SKM-1 treated with dmso at 0.1 percent for 144 hours (cell line): ENCODE data around the gene ZNF124.

Experiments used
- DNase-seq: peaks from one replicate; lab custom pipeline; 2025; ENCODE audit not compliant: unreplicated experiment; lab: John Stamatoyannopoulos, UW

Gene ZNF124

GRCh38 chr1:247113733-247114271 lies 58.0 kb downstream of the ZNF124 start:
- no peak for DNase-seq

- no peak for DNase-seq
Observed at GRCh38 chr1:247113094-247113497, 58.7 kb downstream of the ZNF124 start.

- DNase-seq: no peak
Observed at GRCh38 chr1:247112479-247112781, 59.4 kb downstream of the ZNF124 start.

GRCh38 chr1:247111700-247112478 lies 59.9 kb downstream of the ZNF124 start:
- DNase-seq: no peak

- no peak for DNase-seq
Observed at GRCh38 chr1:247111259-247111699, 60.5 kb downstream of the ZNF124 start.

- no peak for DNase-seq
Observed at GRCh38 chr1:247110627-247111258, 61.1 kb downstream of the ZNF124 start.

- no peak for DNase-seq
Observed at GRCh38 chr1:247107694-247108093, 64.1 kb downstream of the ZNF124 start.

- DNase-seq: no peak
Observed at GRCh38 chr1:247105966-247106365, 65.9 kb downstream of the ZNF124 start.
